H9 (cell line): ENCODE results near the gene SPATA16. TPM values are rescaled to one million over a fixed set of nuclear protein-coding genes. Genes with fewer than 3 reads are reported as not detected.

ENCODE experiments used
- DNase-seq: peaks from one replicate; pipeline ENCODE4 v3.0.0-alpha.2; 2017
- H2AFZ ChIP-seq: one replicate; pipeline ENCODE4 v1.6.1; 2013; ENCODE audit warnings: mild to moderate bottlenecking, low read length, control low read depth, moderate library complexity
- H2AK5ac ChIP-seq: 2 replicates; pipeline ENCODE4 v1.6.1; 2013; ENCODE audit warnings: low read length, control low read depth, mixed read lengths; ENCODE audit not compliant: insufficient read length
- H2BK120ac ChIP-seq: one replicate; pipeline ENCODE4 v1.6.1; 2013; ENCODE audit warnings: low read depth, mild to moderate bottlenecking, low read length, control low read depth, inconsistent platforms; ENCODE audit not compliant: poor library complexity, severe bottlenecking
- H2BK12ac ChIP-seq: 2 replicates; pipeline ENCODE4 v1.6.1; 2013; ENCODE audit warnings: low read length, control low read depth, mixed read lengths, low read depth; ENCODE audit not compliant: insufficient read length
- H2BK15ac ChIP-seq: 2 replicates; pipeline ENCODE4 v1.6.1; 2013; ENCODE audit warnings: low read depth, low read length, control low read depth
- H2BK20ac ChIP-seq: one replicate; pipeline ENCODE4 v1.6.1; 2013; ENCODE audit warnings: low read depth, mild to moderate bottlenecking, low read length, control low read depth, inconsistent platforms; ENCODE audit not compliant: poor library complexity, severe bottlenecking
- H2BK5ac ChIP-seq: 2 replicates; pipeline ENCODE4 v1.6.1; 2013; ENCODE audit warnings: low read length, control low read depth, mixed read lengths; ENCODE audit not compliant: insufficient read length
- H3K14ac ChIP-seq: 2 replicates; pipeline ENCODE4 v1.6.1; 2013; ENCODE audit warnings: low read length, control low read depth; ENCODE audit not compliant: insufficient read depth
- H3K18ac ChIP-seq: 2 replicates; pipeline ENCODE4 v1.6.1; 2013; ENCODE audit warnings: low read depth, mild to moderate bottlenecking, mixed read lengths, low read length, control low read depth; ENCODE audit not compliant: insufficient read length
- H3K23ac ChIP-seq: 2 replicates; pipeline ENCODE4 v1.6.1; 2013; ENCODE audit warnings: low read length, control low read depth, mixed read lengths, low read depth; ENCODE audit not compliant: insufficient read length
- H3K23me2 ChIP-seq: 2 replicates; pipeline ENCODE4 v1.6.1; 2013; ENCODE audit warnings: low read depth, mild to moderate bottlenecking, mixed read lengths, low read length, control low read depth; ENCODE audit not compliant: insufficient read length, poor library complexity, severe bottlenecking
- H3K27ac ChIP-seq: 2 replicates; pipeline ENCODE4 v1.5.1; 2013; ENCODE audit warnings: low read length, control low read depth, mixed read lengths, low read depth; ENCODE audit not compliant: insufficient read length
- H3K27me3 ChIP-seq: 2 replicates; pipeline ENCODE4 v1.6.1; 2013; ENCODE audit warnings: low read length, control low read depth, inconsistent platforms; ENCODE audit not compliant: insufficient read depth
- H3K4ac ChIP-seq: 2 replicates; pipeline ENCODE4 v1.6.1; 2013; ENCODE audit warnings: low read depth, mild to moderate bottlenecking, control low read depth, inconsistent platforms, low read length, moderate library complexity
- H3K4me1 ChIP-seq: 2 replicates; pipeline ENCODE4 v1.6.1; 2013; ENCODE audit warnings: low read length, control low read depth, inconsistent platforms; ENCODE audit not compliant: insufficient read depth
- H3K4me2 ChIP-seq: 2 replicates; pipeline ENCODE4 v1.6.1; 2013; ENCODE audit warnings: low read length, control low read depth, mixed read lengths; ENCODE audit not compliant: insufficient read length, insufficient read depth
- H3K56ac ChIP-seq: 2 replicates; pipeline ENCODE4 v1.6.1; 2013; ENCODE audit warnings: low read depth, mild to moderate bottlenecking, mixed read lengths, low read length, control low read depth; ENCODE audit not compliant: insufficient read length
- H3K79me1 ChIP-seq: 2 replicates; pipeline ENCODE4 v1.6.1; 2013; ENCODE audit warnings: low read depth, mild to moderate bottlenecking, moderate library complexity, low read length, control low read depth, inconsistent platforms; ENCODE audit not compliant: insufficient read depth, poor library complexity, severe bottlenecking
- H3K79me2 ChIP-seq: 2 replicates; pipeline ENCODE4 v1.6.1; 2013; ENCODE audit warnings: low read length, control low read depth, inconsistent platforms; ENCODE audit not compliant: insufficient read depth
- H3K9ac ChIP-seq: 2 replicates; pipeline ENCODE4 v1.6.1; 2013; ENCODE audit warnings: low read length, control low read depth, mixed read lengths; ENCODE audit not compliant: insufficient read length; ENCODE audit errors: extremely low read depth
- H3K9me3 ChIP-seq: one replicate; pipeline ENCODE4 v1.6.1; 2013; ENCODE audit warnings: low read depth, low read length, inconsistent platforms; ENCODE audit not compliant: control insufficient read depth
- H3T11ph ChIP-seq: one replicate; pipeline ENCODE4 v1.6.1; 2013; ENCODE audit warnings: mild to moderate bottlenecking, low read length, control low read depth, inconsistent platforms
- H4K20me1 ChIP-seq: one replicate; pipeline ENCODE4 v1.6.1; 2013; ENCODE audit not compliant: control insufficient read depth, insufficient read length, insufficient read depth
- H4K5ac ChIP-seq: 2 replicates; pipeline ENCODE4 v1.6.1; 2013; ENCODE audit warnings: low read depth, mild to moderate bottlenecking, mixed read lengths, low read length, control low read depth; ENCODE audit not compliant: insufficient read length
- H4K8ac ChIP-seq: replicated peaks from 2 replicates; pipeline ENCODE4 v1.6.1; 2013; ENCODE audit warnings: low read length, control low read depth, mixed read lengths, low read depth; ENCODE audit not compliant: insufficient read length
- H4K91ac ChIP-seq: 2 replicates; pipeline ENCODE4 v1.6.1; 2013; ENCODE audit warnings: low read depth, mild to moderate bottlenecking, moderate library complexity, mixed read lengths, low read length, control low read depth; ENCODE audit not compliant: insufficient read length
- H3K27ac Mint-ChIP-seq, 3 experiments: 2 replicates in 2 of 3; 3 replicates in 1 of 3; pipeline ENCODE4 v1.8.0; 2020 to 2021; ENCODE audit warnings: mixed read lengths in 3 of 3, mild to moderate bottlenecking in 1 of 3, moderate library complexity in 1 of 3
- H3K27me3 Mint-ChIP-seq: 2 replicates; pipeline ENCODE4 v1.8.0; 2021; ENCODE audit warnings: low read depth, mild to moderate bottlenecking, moderate library complexity, mixed read lengths
- H3K36me3 Mint-ChIP-seq, 3 experiments: 2 replicates in 2 of 3; 3 replicates in 1 of 3; pipeline ENCODE4 v1.8.0; 2020 to 2021; ENCODE audit warnings: low read depth in 3 of 3, mixed read lengths in 3 of 3; ENCODE audit not compliant: insufficient read depth in 1 of 3
- H3K4me1 Mint-ChIP-seq, 2 experiments: 2 replicates each; pipeline ENCODE4 v1.8.0; 2020; ENCODE audit warnings: mixed read lengths in 2 of 2
- H3K4me3 Mint-ChIP-seq, 2 experiments: 2 replicates in 1 of 2; 3 replicates in 1 of 2; pipeline ENCODE4 v1.8.0; 2020 to 2021; ENCODE audit warnings: mild to moderate bottlenecking in 2 of 2, mixed read lengths in 2 of 2, moderate library complexity in 1 of 2
- H3K9me3 Mint-ChIP-seq, 2 experiments: 2 replicates in 1 of 2; 3 replicates in 1 of 2; pipeline ENCODE4 v1.8.0; 2020; ENCODE audit warnings: mild to moderate bottlenecking in 2 of 2, mixed read lengths in 2 of 2, moderate library complexity in 1 of 2
- CTCF ChIP-seq: fragments of 200-600 bp; sonication (generic); conservative IDR thresholded peaks from 3 replicates; pipeline ENCODE4 v1.8.0; 2021; ENCODE audit warnings: antibody characterized with exemption, mild to moderate bottlenecking
- WGBS: extraction: QIAGEN DNeasy Blood & Tissue Kit; methylation state at CpG from one replicate; pipeline ENCODE4 v1.1.7; 2013; ENCODE audit warnings: missing lambda C conversion rate, low lambda C conversion rate, mixed read lengths; ENCODE audit not compliant: insufficient read length; ENCODE audit errors: extremely low coverage; 5-methylcytosine and 5-hydroxymethylcytosine counted together
- total RNA-seq: library from RNA; stranded (reverse); gene quantifications from 2 replicates; pipeline ENCODE4 v1.2.1, GENCODE V29; 2021

Gene SPATA16
- total RNA-seq, 1 experiment from 2014 or later, result not detected

- no peak overlapping the region for H3K9ac ChIP-seq
- H3K14ac ChIP-seq, result no peak overlapping the region
- no peak for DNase-seq
- H3K4me1 ChIP-seq, result peaks cover 3% of the 10 kb centered on the region; the same call in 1 of the 2 replicates
- no peaks in the 10 kb centered on the region for H3K79me1 ChIP-seq
- H4K8ac ChIP-seq, result no peak overlapping the region
- H3K23ac ChIP-seq, result no peak overlapping the region
- no peaks in the 10 kb centered on the region for H3K36me3 Mint-ChIP-seq
- H4K5ac ChIP-seq, result no peak overlapping the region
- H4K20me1 ChIP-seq, result no peaks in the 10 kb centered on the region
- no peak overlapping the region for H4K91ac ChIP-seq
- no peak overlapping the region for H3K4me3 Mint-ChIP-seq
- H3K79me2 ChIP-seq, result no peaks in the 10 kb centered on the region
- no peak overlapping the region for H3K4ac ChIP-seq
- H3K23me2 ChIP-seq, result no peaks in the 10 kb centered on the region
- no peaks in the 10 kb centered on the region for H3K9me3 ChIP-seq
- no peak overlapping the region for H2BK20ac ChIP-seq
- H3K27ac ChIP-seq, result no peak overlapping the region
- H3K9me3 Mint-ChIP-seq, result no peaks in the 10 kb centered on the region
- no peak overlapping the region for H2BK120ac ChIP-seq
- H2BK12ac ChIP-seq, result no peak overlapping the region
- no peak overlapping the region for H2BK15ac ChIP-seq
- H3K27me3 ChIP-seq, result no peaks in the 10 kb centered on the region
- no peak overlapping the region for H3K56ac ChIP-seq
- H3T11ph ChIP-seq, result no peak overlapping the region
- no peak overlapping the region for H3K27ac Mint-ChIP-seq
- H3K18ac ChIP-seq, result no peak overlapping the region
- TF ChIP-seq CTCF, result no peak
- H2BK5ac ChIP-seq, result no peak overlapping the region
- H3K4me2 ChIP-seq, result no peak overlapping the region
- no peak overlapping the region for H2AFZ ChIP-seq
- no peak overlapping the region for H2AK5ac ChIP-seq
- no CpG with 5 or more reads among the region's 1 CpG for WGBS
- no peaks in the 10 kb centered on the region for H3K27me3 Mint-ChIP-seq
- peaks cover 24 to 31% of the 10 kb centered on the region in 2 experiments for H3K4me1 Mint-ChIP-seq
Measured at GRCh38 chr3:172914854-172915253, 226.2 kb downstream of the SPATA16 start.
